Measurements from ENCODE around the gene CHAF1A. TPM values are rescaled to one million over a fixed set of nuclear protein-coding genes. Genes with fewer than 3 reads are reported as not detected.

The CHAF1A gene
- total and polyA plus RNA-seq, 3 experiments from 2014 or later: 5.8 to 69.5 (median 65.2) TPM

GRCh38 chr19:4373601-4374497 lies 28.6 kb upstream of the CHAF1A start:
- Histone ChIP-seq H3K36me3 (ENCODE audit: insufficient read depth, low read length) (no peaks in the 10 kb centered on the region), H3K4me3 (ENCODE audit: low read length) (no peak overlapping the region), H3K9me3 (ENCODE audit: low read length) (no peaks in the 10 kb centered on the region), H3K27me3 (ENCODE audit: insufficient read depth, low read length, poor library complexity, severe bottlenecking) (no peaks in the 10 kb centered on the region), H3K4me1 (ENCODE audit: insufficient read depth, low read length) (peaks cover 59% of the 10 kb centered on the region), H3K27ac (ENCODE audit: low read depth, low read length) (peak overlapping the region; percentile 92)
- H3K4me1 Mint-ChIP-seq: peaks cover 37 to 74% (median 37%) of the 10 kb centered on the region in 3 donors
- H3K27me3 Mint-ChIP-seq: peaks cover 0 to 1% of the 10 kb centered on the region in 2 donors
- ChIA-PET CTCF (no interaction called here), POLR2A (no interaction called here)
- H3K4me3 Mint-ChIP-seq: no peak overlapping the region
- no peaks in the 10 kb centered on the region for H3K9me3 Mint-ChIP-seq
- H3K27ac Mint-ChIP-seq: peak overlapping the region in 4 of 8 donors; percentile 18 to 62 (median 42)
- peaks cover 0 to 7% (median 0%) of the 10 kb centered on the region in 3 donors for H3K36me3 Mint-ChIP-seq
- no peak for DNase-seq

- ChIA-PET POLR2A (no interaction called here), CTCF (no interaction called here)
- no peaks in the 10 kb centered on the region for H3K27me3 Mint-ChIP-seq
- no peaks in the 10 kb centered on the region for H3K27me3 ChIP-seq (ENCODE audit: insufficient read depth, low read length, poor library complexity, severe bottlenecking)
- H3K9me3 Mint-ChIP-seq: no peaks in the 10 kb centered on the region
- H3K4me3 ChIP-seq (ENCODE audit: low read length): no peak overlapping the region
- no peak for DNase-seq
- peaks cover 37 to 74% (median 38%) of the 10 kb centered on the region in 3 donors for H3K4me1 Mint-ChIP-seq
- H3K36me3 ChIP-seq (ENCODE audit: insufficient read depth, low read length): no peaks in the 10 kb centered on the region
- no peaks in the 10 kb centered on the region for H3K9me3 ChIP-seq (ENCODE audit: low read length)
- peaks cover 0 to 7% (median 0%) of the 10 kb centered on the region in 3 donors for H3K36me3 Mint-ChIP-seq
- peaks cover 65% of the 10 kb centered on the region for H3K4me1 ChIP-seq (ENCODE audit: insufficient read depth, low read length)
- H3K27ac ChIP-seq (ENCODE audit: low read depth, low read length): peak overlapping the region; percentile 92
- no peak overlapping the region for H3K27ac Mint-ChIP-seq
- no peak overlapping the region for H3K4me3 Mint-ChIP-seq
Measured at GRCh38 chr19:4374498-4375163, 27.8 kb upstream of the CHAF1A start.

DNA sequence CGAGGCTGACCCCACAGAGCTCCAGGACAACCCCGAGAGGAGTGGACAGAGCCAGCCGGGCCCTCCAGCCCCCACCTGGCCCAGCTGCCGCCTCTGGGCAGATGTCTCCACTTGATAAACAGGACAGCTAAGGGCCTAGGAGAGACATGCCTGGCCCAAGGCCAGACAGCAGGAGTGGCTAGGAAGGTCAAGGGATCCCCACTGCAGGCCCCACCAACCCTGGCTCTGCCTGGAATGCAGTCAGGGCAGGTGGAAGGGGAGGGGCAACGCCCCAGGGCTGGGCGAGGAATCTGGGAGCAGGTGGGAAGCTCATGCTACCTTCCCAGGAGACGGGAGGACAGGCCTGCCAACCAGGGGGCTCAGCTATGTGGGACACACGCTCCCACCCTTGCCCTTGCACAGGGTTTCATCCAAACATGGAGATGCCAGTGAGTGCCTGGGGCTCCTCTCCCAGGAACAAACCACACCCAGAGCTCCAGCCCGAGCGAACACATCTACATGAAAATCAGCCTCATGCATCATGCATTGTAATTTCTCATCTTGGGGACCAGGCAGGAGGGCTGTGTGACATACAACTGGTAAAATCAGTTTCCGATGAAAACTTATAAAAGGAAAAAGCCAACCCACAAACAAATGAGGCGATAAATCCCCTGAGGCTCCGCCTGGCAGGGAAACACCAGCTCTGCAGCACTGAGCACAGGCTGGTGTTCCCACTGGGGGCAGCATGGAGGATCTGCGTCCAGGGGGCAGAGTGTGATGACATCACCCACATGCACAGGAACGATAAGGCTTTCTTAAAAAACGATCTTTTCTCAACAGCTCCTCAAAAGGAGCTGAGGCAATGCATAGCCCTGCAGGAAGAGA lies 27.0 kb upstream of the CHAF1A start:
- no peaks in the 10 kb centered on the region for H3K9me3 Mint-ChIP-seq
- Histone ChIP-seq H3K27ac (ENCODE audit: low read depth, low read length) (peak overlapping the region; percentile 92), H3K27me3 (ENCODE audit: insufficient read depth, low read length, poor library complexity, severe bottlenecking) (no peaks in the 10 kb centered on the region), H3K4me1 (ENCODE audit: insufficient read depth, low read length) (peaks cover 68% of the 10 kb centered on the region), H3K9me3 (ENCODE audit: low read length) (no peaks in the 10 kb centered on the region), H3K36me3 (ENCODE audit: insufficient read depth, low read length) (no peaks in the 10 kb centered on the region), H3K4me3 (ENCODE audit: low read length) (no peak overlapping the region)
- H3K4me1 Mint-ChIP-seq: peaks cover 42 to 74% (median 42%) of the 10 kb centered on the region in 3 donors
- ChIA-PET CTCF (no interaction called here), POLR2A (no interaction called here)
- no peaks in the 10 kb centered on the region for H3K27me3 Mint-ChIP-seq
- H3K36me3 Mint-ChIP-seq: peaks cover 0 to 7% (median 0%) of the 10 kb centered on the region in 3 donors
- H3K27ac Mint-ChIP-seq: peak overlapping the region in 2 of 8 donors; percentile 12 to 66
- no peak for DNase-seq
- H3K4me3 Mint-ChIP-seq: peak overlapping the region in 1 of 7 donors; percentile 68

DNA sequence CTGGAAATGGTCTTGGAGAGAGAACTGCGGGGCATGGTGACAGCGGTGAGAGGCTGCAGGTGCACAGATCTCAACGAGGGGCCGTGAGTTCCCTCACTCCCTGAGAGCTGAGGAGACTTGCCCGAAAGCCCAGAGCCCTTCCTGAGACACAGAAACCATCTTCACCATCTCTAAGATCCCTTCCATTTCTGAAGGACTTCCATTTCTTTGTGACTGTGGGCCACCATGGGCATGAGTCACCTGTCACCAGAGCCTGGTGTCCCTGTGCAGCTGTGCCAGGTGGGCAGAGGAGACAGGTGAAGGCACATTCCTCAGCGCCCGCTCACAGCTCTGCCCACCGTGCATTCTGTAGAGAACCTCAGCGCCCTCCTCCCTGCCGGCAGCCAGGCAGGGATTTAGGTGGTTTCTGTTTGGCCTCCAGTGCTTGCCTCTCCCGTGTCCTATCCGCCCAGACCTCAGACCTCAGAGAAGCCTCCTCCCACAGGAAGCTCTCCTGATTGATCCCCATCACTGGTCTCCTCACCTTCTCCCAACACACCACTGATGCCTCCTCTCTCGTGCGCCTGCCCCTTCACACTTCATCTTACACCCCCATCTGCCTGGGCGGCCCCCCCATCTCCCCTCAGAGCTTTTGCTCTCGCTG lies 26.3 kb upstream of the CHAF1A start:
- POLR2A ChIA-PET: no interaction called here
- Mint-ChIP-seq H3K27ac (peak overlapping the region in 6 of 8 donors; percentile 42 to 88 (median 76)), H3K36me3 (peaks cover 0 to 6% (median 0%) of the 10 kb centered on the region in 3 donors), H3K9me3 (no peaks in the 10 kb centered on the region), H3K4me3 (peak overlapping the region in 1 of 7 donors; percentile 68), H3K4me1 (peaks cover 43 to 74% (median 45%) of the 10 kb centered on the region in 3 donors), H3K27me3 (no peaks in the 10 kb centered on the region)
- CTCF ChIA-PET: interaction anchor here (1.1 to 1.2 kb wide), 2 partner anchors 16 to 25 kb away, joined by 3 to 4 read pairs; no protein-coding TSS in a partner anchor
- DNase-seq: no peak
- H3K4me3 ChIP-seq (ENCODE audit: low read length): no peak overlapping the region
- H3K27ac ChIP-seq (ENCODE audit: low read depth, low read length): peak overlapping the region; percentile 92
- no peaks in the 10 kb centered on the region for H3K9me3 ChIP-seq (ENCODE audit: low read length)
- H3K36me3 ChIP-seq (ENCODE audit: insufficient read depth, low read length): no peaks in the 10 kb centered on the region
- H3K4me1 ChIP-seq (ENCODE audit: insufficient read depth, low read length): peaks cover 68% of the 10 kb centered on the region
- H3K27me3 ChIP-seq (ENCODE audit: insufficient read depth, low read length, poor library complexity, severe bottlenecking): no peaks in the 10 kb centered on the region

- no peak for DNase-seq
- no peaks in the 10 kb centered on the region for H3K27me3 ChIP-seq (ENCODE audit: insufficient read depth, low read length, poor library complexity, severe bottlenecking)
- no peak overlapping the region for H3K4me3 ChIP-seq (ENCODE audit: low read length)
- H3K4me3 Mint-ChIP-seq: peak overlapping the region in 1 of 7 donors; percentile 44
- peaks cover 0 to 6% (median 0%) of the 10 kb centered on the region in 3 donors for H3K36me3 Mint-ChIP-seq
- no peaks in the 10 kb centered on the region for H3K36me3 ChIP-seq (ENCODE audit: insufficient read depth, low read length)
- peak overlapping the region in 5 of 8 donors; percentile 58 to 88 (median 81) for H3K27ac Mint-ChIP-seq
- ChIA-PET CTCF (interaction anchor here (1.1 to 1.2 kb wide), 2 partner anchors 16 to 24 kb away, joined by 3 to 4 read pairs; no protein-coding TSS in a partner anchor), POLR2A (no interaction called here)
- no peaks in the 10 kb centered on the region for H3K9me3 ChIP-seq (ENCODE audit: low read length)
- H3K4me1 ChIP-seq (ENCODE audit: insufficient read depth, low read length): peaks cover 63% of the 10 kb centered on the region
- no peaks in the 10 kb centered on the region for H3K27me3 Mint-ChIP-seq
- H3K9me3 Mint-ChIP-seq: no peaks in the 10 kb centered on the region
- H3K4me1 Mint-ChIP-seq: peaks cover 46 to 72% (median 47%) of the 10 kb centered on the region in 3 donors
- H3K27ac ChIP-seq (ENCODE audit: low read depth, low read length): peak overlapping the region; percentile 92
Measured at GRCh38 chr19:4376671-4376990, 25.8 kb upstream of the CHAF1A start.

DNA sequence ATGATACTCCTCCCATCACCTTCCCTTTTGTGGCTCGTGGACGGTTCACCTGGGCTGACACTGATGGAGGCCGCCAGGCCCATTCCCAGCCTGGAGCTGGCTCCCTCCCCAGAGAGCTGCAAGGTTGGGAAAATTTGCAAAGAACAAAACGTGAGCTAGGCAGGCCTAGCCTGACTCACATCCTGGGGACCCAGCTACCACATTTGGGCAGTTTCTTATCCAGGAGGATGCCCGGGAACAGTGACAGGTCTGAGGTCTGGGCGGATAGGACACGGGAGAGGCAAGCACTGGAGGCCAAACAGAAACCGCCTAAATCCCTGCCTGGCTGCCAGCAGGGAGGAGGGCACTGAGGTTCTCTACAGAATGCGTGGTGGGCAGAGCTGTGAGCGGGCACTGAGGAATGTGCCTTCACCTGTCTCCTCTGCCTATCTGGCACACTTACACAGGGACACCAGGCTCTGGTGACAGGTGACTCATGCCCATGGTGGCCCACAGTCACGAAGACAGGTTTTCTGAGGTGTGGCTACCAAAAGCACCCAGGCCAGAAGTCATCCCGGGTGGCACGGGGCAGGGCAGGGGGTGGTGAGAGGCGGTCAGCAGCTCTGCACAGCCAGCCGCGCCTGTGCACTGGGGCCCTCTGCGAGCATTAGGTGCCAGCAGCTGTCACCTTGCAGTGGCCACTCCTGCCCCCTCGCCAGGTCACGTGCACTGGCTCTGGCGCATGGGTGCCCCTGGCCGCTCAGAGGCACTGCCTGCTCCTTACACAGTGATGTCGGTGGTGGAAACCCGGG lies 25.3 kb upstream of the CHAF1A start:
- Histone ChIP-seq H3K36me3 (ENCODE audit: insufficient read depth, low read length) (no peaks in the 10 kb centered on the region), H3K4me1 (ENCODE audit: insufficient read depth, low read length) (peaks cover 61% of the 10 kb centered on the region), H3K27ac (ENCODE audit: low read depth, low read length) (peak overlapping the region; percentile 92), H3K4me3 (ENCODE audit: low read length) (no peak overlapping the region), H3K9me3 (ENCODE audit: low read length) (no peaks in the 10 kb centered on the region), H3K27me3 (ENCODE audit: insufficient read depth, low read length, poor library complexity, severe bottlenecking) (no peaks in the 10 kb centered on the region)
- Mint-ChIP-seq H3K36me3 (peaks cover 0 to 6% (median 0%) of the 10 kb centered on the region in 3 donors), H3K27ac (peak overlapping the region in 5 of 8 donors; percentile 41 to 81 (median 68)), H3K27me3 (no peaks in the 10 kb centered on the region), H3K4me1 (peaks cover 47 to 72% (median 51%) of the 10 kb centered on the region in 3 donors), H3K4me3 (peak overlapping the region in 1 of 7 donors; percentile 27), H3K9me3 (no peaks in the 10 kb centered on the region)
- DNase-seq: no peak
- CTCF ChIA-PET: interaction anchor here (1.1 to 1.2 kb wide), 2 partner anchors 15 to 24 kb away, joined by 3 to 4 read pairs; no protein-coding TSS in a partner anchor
- POLR2A ChIA-PET: no interaction called here

Measured in CD8-positive, alpha-beta memory T cell (primary cell).